ENCODE data around the gene TRIM52.

Gene TRIM52

DNA sequence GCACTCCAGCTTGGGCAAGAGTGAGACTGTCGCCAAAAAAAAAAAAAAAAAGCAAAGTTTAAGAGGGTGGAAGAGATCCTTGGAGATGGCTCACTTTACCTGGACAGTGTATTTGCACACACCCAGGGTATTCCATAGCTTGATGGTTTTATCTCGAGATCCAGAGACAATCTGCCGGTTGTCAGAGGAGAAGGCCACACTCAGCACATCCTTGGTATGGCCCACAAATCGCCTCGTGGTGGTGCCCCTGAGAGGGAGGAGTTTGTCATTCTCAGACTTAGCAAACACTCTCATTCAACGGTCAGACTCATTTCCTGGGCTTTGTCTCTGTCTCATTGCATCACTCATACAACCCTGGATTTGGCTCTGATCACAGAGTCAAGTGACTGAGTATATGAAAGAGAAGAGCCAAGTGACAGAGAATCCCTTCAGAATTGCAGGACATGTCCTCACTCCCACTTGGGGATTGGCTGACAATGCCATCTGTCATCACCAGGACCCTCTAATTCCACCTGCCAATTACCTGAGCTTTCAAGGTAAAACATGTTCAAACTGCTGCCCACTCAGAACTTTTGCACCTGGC lies 19.5 kb downstream of the TRIM52 start:
- peaks cover 26 to 31% of the 10 kb centered on the region in 2 donors for H3K4me1 ChIP-seq (ENCODE audit: control insufficient read depth in 1 of 2, insufficient read depth in 2 of 2, low read length in 2 of 2)
- H3K9ac ChIP-seq (ENCODE audit: low read depth in 1 of 2, low read length in 2 of 2), result peak overlapping the region; percentile 90 to 93
- no peaks in the 10 kb centered on the region for H3K9me3 ChIP-seq (ENCODE audit: control insufficient read depth in 1 of 2, low read length in 2 of 2)
- H3K36me3 ChIP-seq (ENCODE audit: control insufficient read depth in 1 of 2, insufficient read depth in 2 of 2, low read length in 2 of 2), result peaks cover 39 to 57% of the 10 kb centered on the region in 2 donors
- peak overlapping the region; percentile 94 to 100 for H3K4me3 ChIP-seq (ENCODE audit: low read depth in 1 of 2, low read length in 2 of 2)
- no peak overlapping the region for H3K27ac ChIP-seq (ENCODE audit: low read depth, low read length)
- no peaks in the 10 kb centered on the region for H3K27me3 ChIP-seq (ENCODE audit: control insufficient read depth in 1 of 2, insufficient read depth in 2 of 2, low read length in 2 of 2)

DNA sequence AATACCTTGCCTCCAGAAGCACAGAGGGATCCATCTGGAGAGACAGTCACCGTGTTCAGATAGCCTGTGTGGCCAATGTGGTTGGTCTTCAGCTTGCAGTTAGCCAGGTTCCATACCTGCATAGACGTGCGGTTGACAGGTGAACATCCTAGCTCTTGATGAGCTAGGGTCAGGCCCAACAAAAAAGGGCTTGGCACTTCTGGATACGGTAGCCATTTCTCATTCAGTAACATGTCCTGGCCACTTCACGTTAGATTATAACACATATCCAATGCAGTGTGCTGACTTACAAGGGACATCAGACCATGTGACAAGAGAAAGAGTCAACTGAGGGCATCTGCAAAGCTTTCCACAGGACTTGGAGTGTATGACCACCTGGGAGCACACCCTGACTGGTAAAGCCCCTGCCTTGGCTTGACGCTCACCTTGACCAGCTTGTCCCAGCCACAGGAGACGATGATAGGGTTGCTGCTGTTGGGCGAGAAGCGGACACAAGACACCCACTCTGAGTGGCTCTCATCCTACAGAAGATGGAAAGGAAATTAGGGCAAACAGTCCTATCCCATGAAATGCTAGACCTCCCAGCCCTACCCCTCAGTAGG lies 21.8 kb downstream of the TRIM52 start:
- H3K9ac ChIP-seq (ENCODE audit: low read depth in 1 of 2, low read length in 2 of 2), result no peak overlapping the region
- H3K27me3 ChIP-seq (ENCODE audit: control insufficient read depth in 1 of 2, insufficient read depth in 2 of 2, low read length in 2 of 2), result no peaks in the 10 kb centered on the region
- H3K4me3 ChIP-seq (ENCODE audit: low read depth in 1 of 2, low read length in 2 of 2), result no peak overlapping the region
- H3K9me3 ChIP-seq (ENCODE audit: control insufficient read depth in 1 of 2, low read length in 2 of 2), result no peaks in the 10 kb centered on the region
- H3K4me1 ChIP-seq (ENCODE audit: control insufficient read depth in 1 of 2, insufficient read depth in 2 of 2, low read length in 2 of 2), result peaks cover 12 to 15% of the 10 kb centered on the region in 2 donors
- H3K27ac ChIP-seq (ENCODE audit: low read depth, low read length), result no peak overlapping the region
- peaks cover 49 to 79% of the 10 kb centered on the region in 2 donors for H3K36me3 ChIP-seq (ENCODE audit: control insufficient read depth in 1 of 2, insufficient read depth in 2 of 2, low read length in 2 of 2)

- Histone ChIP-seq H3K27ac (ENCODE audit: low read depth, low read length) (no peak overlapping the region), H3K4me1 (ENCODE audit: control insufficient read depth in 1 of 2, insufficient read depth in 2 of 2, low read length in 2 of 2) (peaks cover 12 to 15% of the 10 kb centered on the region in 2 donors), H3K36me3 (ENCODE audit: control insufficient read depth in 1 of 2, insufficient read depth in 2 of 2, low read length in 2 of 2) (peaks cover 49 to 91% of the 10 kb centered on the region in 2 donors), H3K4me3 (ENCODE audit: low read depth in 1 of 2, low read length in 2 of 2) (no peak overlapping the region), H3K9ac (ENCODE audit: low read depth in 1 of 2, low read length in 2 of 2) (no peak overlapping the region), H3K27me3 (ENCODE audit: control insufficient read depth in 1 of 2, insufficient read depth in 2 of 2, low read length in 2 of 2) (no peaks in the 10 kb centered on the region), H3K9me3 (ENCODE audit: control insufficient read depth in 1 of 2, low read length in 2 of 2) (no peaks in the 10 kb centered on the region)
These were observed 23.1 kb downstream of the TRIM52 start for GRCh38 chr5:181237729-181238385.

DNA sequence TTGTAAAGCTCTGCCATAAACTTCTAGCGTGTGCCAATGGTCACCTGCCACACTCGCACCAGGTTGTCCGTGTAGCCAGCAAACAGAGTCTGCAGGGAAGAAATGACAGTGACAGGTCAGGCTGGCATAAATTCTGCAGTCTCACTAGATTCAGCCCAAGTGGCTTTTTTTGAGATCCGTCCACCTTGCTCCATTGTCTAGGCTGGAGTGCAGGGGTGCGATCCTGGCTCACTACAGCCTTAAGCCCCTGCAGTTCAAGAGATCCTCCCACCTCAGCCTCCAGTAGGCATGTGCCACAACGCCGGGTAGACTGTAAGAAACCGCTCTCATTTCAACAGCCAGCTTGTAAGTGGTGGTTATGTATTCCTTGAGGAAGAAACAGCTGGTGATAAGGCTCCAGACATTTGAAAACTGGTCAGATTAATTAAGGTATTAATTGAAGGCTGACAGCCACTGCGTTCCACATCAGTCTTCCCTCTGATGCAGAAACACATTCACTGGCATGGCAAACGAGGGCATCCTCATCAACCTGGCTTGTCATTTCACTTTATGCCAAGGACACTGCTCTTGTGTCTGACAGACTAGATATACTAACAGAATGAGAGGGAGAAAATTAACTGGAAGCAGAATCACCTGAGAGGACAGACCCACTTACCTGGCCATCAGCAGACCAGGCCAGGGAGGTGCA lies 23.8 kb downstream of the TRIM52 start:
- Histone ChIP-seq H3K36me3 (ENCODE audit: control insufficient read depth in 1 of 2, insufficient read depth in 2 of 2, low read length in 2 of 2) (peaks cover 55 to 97% of the 10 kb centered on the region in 2 donors), H3K4me1 (ENCODE audit: control insufficient read depth in 1 of 2, insufficient read depth in 2 of 2, low read length in 2 of 2) (peaks cover 8 to 11% of the 10 kb centered on the region in 2 donors), H3K4me3 (ENCODE audit: low read depth in 1 of 2, low read length in 2 of 2) (no peak overlapping the region), H3K9me3 (ENCODE audit: control insufficient read depth in 1 of 2, low read length in 2 of 2) (no peaks in the 10 kb centered on the region), H3K9ac (ENCODE audit: low read depth in 1 of 2, low read length in 2 of 2) (no peak overlapping the region), H3K27ac (ENCODE audit: low read depth, low read length) (no peak overlapping the region), H3K27me3 (ENCODE audit: control insufficient read depth in 1 of 2, insufficient read depth in 2 of 2, low read length in 2 of 2) (no peaks in the 10 kb centered on the region)

DNA sequence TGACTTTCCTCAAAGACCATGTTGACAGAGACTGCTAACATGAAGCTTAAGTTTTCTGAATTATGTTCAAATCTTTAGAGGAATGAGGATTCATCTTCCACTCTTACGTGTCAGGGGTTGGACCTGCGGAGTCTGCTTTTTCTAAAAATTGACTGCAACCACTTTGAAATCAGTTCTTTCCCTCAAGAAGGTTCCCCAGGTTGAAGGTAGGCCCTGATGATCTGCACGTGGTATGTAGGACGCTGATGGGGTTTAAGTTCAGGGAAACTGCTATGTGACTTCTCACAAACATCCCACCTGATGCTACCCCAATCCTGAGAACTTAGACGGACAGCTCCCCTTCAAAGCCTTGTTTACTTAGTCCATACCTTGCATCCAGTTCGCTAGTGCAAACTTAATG lies 24.5 kb downstream of the TRIM52 start:
- Histone ChIP-seq H3K36me3 (ENCODE audit: control insufficient read depth in 1 of 2, insufficient read depth in 2 of 2, low read length in 2 of 2) (peaks cover 53 to 96% of the 10 kb centered on the region in 2 donors), H3K27ac (ENCODE audit: low read depth, low read length) (no peak overlapping the region), H3K27me3 (ENCODE audit: control insufficient read depth in 1 of 2, insufficient read depth in 2 of 2, low read length in 2 of 2) (no peaks in the 10 kb centered on the region), H3K4me1 (ENCODE audit: control insufficient read depth in 1 of 2, insufficient read depth in 2 of 2, low read length in 2 of 2) (peaks cover 2 to 5% of the 10 kb centered on the region in 2 donors), H3K4me3 (ENCODE audit: low read depth in 1 of 2, low read length in 2 of 2) (no peak overlapping the region), H3K9me3 (ENCODE audit: control insufficient read depth in 1 of 2, low read length in 2 of 2) (no peaks in the 10 kb centered on the region), H3K9ac (ENCODE audit: low read depth in 1 of 2, low read length in 2 of 2) (no peak overlapping the region)

GRCh38 chr5:181235689-181236366 lies 25.1 kb downstream of the TRIM52 start:
- peaks cover 53 to 96% of the 10 kb centered on the region in 2 donors for H3K36me3 ChIP-seq (ENCODE audit: control insufficient read depth in 1 of 2, insufficient read depth in 2 of 2, low read length in 2 of 2)
- H3K4me1 ChIP-seq (ENCODE audit: control insufficient read depth in 1 of 2, insufficient read depth in 2 of 2, low read length in 2 of 2), result no peaks in the 10 kb centered on the region
- H3K9me3 ChIP-seq (ENCODE audit: control insufficient read depth in 1 of 2, low read length in 2 of 2), result no peaks in the 10 kb centered on the region
- H3K4me3 ChIP-seq (ENCODE audit: low read depth in 1 of 2, low read length in 2 of 2), result no peak overlapping the region
- no peak overlapping the region for H3K27ac ChIP-seq (ENCODE audit: low read depth, low read length)
- H3K27me3 ChIP-seq (ENCODE audit: control insufficient read depth in 1 of 2, insufficient read depth in 2 of 2, low read length in 2 of 2), result no peaks in the 10 kb centered on the region
- H3K9ac ChIP-seq (ENCODE audit: low read depth in 1 of 2, low read length in 2 of 2), result no peak overlapping the region

DNA sequence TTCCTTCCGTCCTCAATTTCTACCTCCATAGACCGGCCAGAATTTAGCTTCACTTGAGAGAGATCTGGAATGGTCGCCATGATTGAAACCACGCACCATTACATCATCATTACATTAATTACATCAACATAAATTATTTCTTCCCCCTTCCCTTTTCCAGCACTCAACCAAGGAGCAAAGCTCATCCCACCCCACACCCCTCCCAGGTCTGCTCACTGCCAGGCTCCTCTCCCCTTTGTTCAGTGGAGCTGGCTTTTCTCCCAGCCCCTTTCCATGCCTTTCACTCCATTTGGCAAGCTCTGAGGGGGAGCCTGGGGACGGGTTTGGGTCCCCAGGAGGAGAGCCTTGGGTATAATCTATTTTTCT lies 25.6 kb downstream of the TRIM52 start:
- no peak overlapping the region for H3K27ac ChIP-seq (ENCODE audit: low read depth, low read length)
- H3K4me1 ChIP-seq (ENCODE audit: control insufficient read depth in 1 of 2, insufficient read depth in 2 of 2, low read length in 2 of 2), result no peaks in the 10 kb centered on the region

GRCh38 chr5:181234455-181235306 lies 26.3 kb downstream of the TRIM52 start:
- Histone ChIP-seq H3K36me3 (ENCODE audit: control insufficient read depth in 1 of 2, insufficient read depth in 2 of 2, low read length in 2 of 2) (peaks cover 56 to 90% of the 10 kb centered on the region in 2 donors), H3K4me3 (ENCODE audit: low read depth in 1 of 2, low read length in 2 of 2) (no peak overlapping the region), H3K4me1 (ENCODE audit: control insufficient read depth in 1 of 2, insufficient read depth in 2 of 2, low read length in 2 of 2) (no peaks in the 10 kb centered on the region), H3K27ac (ENCODE audit: low read depth, low read length) (no peak overlapping the region), H3K9me3 (ENCODE audit: control insufficient read depth in 1 of 2, low read length in 2 of 2) (no peaks in the 10 kb centered on the region), H3K27me3 (ENCODE audit: control insufficient read depth in 1 of 2, insufficient read depth in 2 of 2, low read length in 2 of 2) (no peaks in the 10 kb centered on the region), H3K9ac (ENCODE audit: low read depth in 1 of 2, low read length in 2 of 2) (no peak overlapping the region)

More for the DNA sequence above, 25.6 kb downstream of the TRIM52 start:
- Histone ChIP-seq H3K36me3 (ENCODE audit: control insufficient read depth in 1 of 2, insufficient read depth in 2 of 2, low read length in 2 of 2) (peaks cover 56 to 94% of the 10 kb centered on the region in 2 donors), H3K9me3 (ENCODE audit: control insufficient read depth in 1 of 2, low read length in 2 of 2) (no peaks in the 10 kb centered on the region), H3K27me3 (ENCODE audit: control insufficient read depth in 1 of 2, insufficient read depth in 2 of 2, low read length in 2 of 2) (no peaks in the 10 kb centered on the region), H3K9ac (ENCODE audit: low read depth in 1 of 2, low read length in 2 of 2) (no peak overlapping the region), H3K4me3 (ENCODE audit: low read depth in 1 of 2, low read length in 2 of 2) (no peak overlapping the region)

GRCh38 chr5:181233801-181234454 lies 27.0 kb downstream of the TRIM52 start:
- Histone ChIP-seq H3K27me3 (ENCODE audit: control insufficient read depth in 1 of 2, insufficient read depth in 2 of 2, low read length in 2 of 2) (no peaks in the 10 kb centered on the region), H3K9ac (ENCODE audit: low read depth in 1 of 2, low read length in 2 of 2) (no peak overlapping the region), H3K36me3 (ENCODE audit: control insufficient read depth in 1 of 2, insufficient read depth in 2 of 2, low read length in 2 of 2) (peaks cover 50 to 85% of the 10 kb centered on the region in 2 donors), H3K9me3 (ENCODE audit: control insufficient read depth in 1 of 2, low read length in 2 of 2) (no peaks in the 10 kb centered on the region), H3K4me1 (ENCODE audit: control insufficient read depth in 1 of 2, insufficient read depth in 2 of 2, low read length in 2 of 2) (no peaks in the 10 kb centered on the region), H3K4me3 (ENCODE audit: low read depth in 1 of 2, low read length in 2 of 2) (no peak overlapping the region), H3K27ac (ENCODE audit: low read depth, low read length) (no peak overlapping the region)
